HG03175 (cell line): Measurements from ENCODE around the gene PIK3R6.
"Not testable (repeated sequence)": the region's sequence is repeated elsewhere in the genome, so short reads cannot be mapped to it uniquely, and the experiment has no call there.

Experiments
- ATAC-seq: cut with Tn5 transposase; IDR thresholded peaks from one replicate; pipeline ENCODE4 v1.9.1; 2021; ENCODE audit warnings: mild to moderate bottlenecking, moderate library complexity; ENCODE audit not compliant: unreplicated experiment

Gene PIK3R6

GRCh38 chr17:8829036-8829941 is 38.2 kb downstream of the PIK3R6 start:
- ATAC-seq = no peak

- no peak for ATAC-seq
These were observed 39.0 kb downstream of the PIK3R6 start for GRCh38 chr17:8828517-8828875.

- no peak for ATAC-seq
These were observed 40.6 kb downstream of the PIK3R6 start for GRCh38 chr17:8826808-8827435.

- no peak for ATAC-seq
These were observed 41.7 kb downstream of the PIK3R6 start for GRCh38 chr17:8825802-8826201.

- no peak for ATAC-seq
These were observed 44.2 kb downstream of the PIK3R6 start for GRCh38 chr17:8823279-8823678.

GRCh38 chr17:8822401-8823035 is 45.0 kb downstream of the PIK3R6 start:
- no peak for ATAC-seq

GRCh38 chr17:8821446-8822105 is 45.9 kb downstream of the PIK3R6 start:
- no peak for ATAC-seq

GRCh38 chr17:8820311-8821010 is 47.0 kb downstream of the PIK3R6 start:
- no peak for ATAC-seq

- ATAC-seq = no peak
These were observed 48.7 kb downstream of the PIK3R6 start for GRCh38 chr17:8818654-8819330.

- ATAC-seq = no peak
These were observed 49.4 kb downstream of the PIK3R6 start for GRCh38 chr17:8818047-8818446.

GRCh38 chr17:8806926-8807550 is 60.4 kb downstream of the PIK3R6 start:
- peak; percentile 89 for ATAC-seq

- no peak for ATAC-seq
These were observed 61.1 kb downstream of the PIK3R6 start for GRCh38 chr17:8806253-8806925.

GRCh38 chr17:8805396-8805795 is 62.1 kb downstream of the PIK3R6 start:
- ATAC-seq = not testable (repeated sequence)

- ATAC-seq = no peak
These were observed 63.7 kb downstream of the PIK3R6 start for GRCh38 chr17:8803531-8804420.

GRCh38 chr17:8801135-8801840 is 66.2 kb downstream of the PIK3R6 start:
- ATAC-seq = no peak

- ATAC-seq = no peak
These were observed 66.8 kb downstream of the PIK3R6 start for GRCh38 chr17:8800656-8801055.

- no peak for ATAC-seq
These were observed 67.8 kb downstream of the PIK3R6 start for GRCh38 chr17:8799570-8800212.
